Stimulated activated CD4-positive, alpha-beta T cell treated with anti-CD3 and anti-CD28 coated beads, Interleukin-12 subunit alpha, Interleukin-12 subunit beta, amount 100 ng/mL, for 24 hours (primary cell): ENCODE measurements around the gene PTGDR2.

Experiments
- DNase-seq, 2 experiments: peaks; one replicate each; pipeline ENCODE4 v3.0.0-alpha.2; 2020; ENCODE audit warnings: low read depth in 2 of 2

The PTGDR2 gene

GRCh38 chr11:60858731-60859464 is 3.1 kb upstream of the PTGDR2 start:
- DNase-seq = no peak

GRCh38 chr11:60858236-60858635 is 2.5 kb upstream of the PTGDR2 start:
- DNase-seq = no peak

- no peak for DNase-seq
Measured at GRCh38 chr11:60857378-60858232, 1.9 kb upstream of the PTGDR2 start.

- no peak for DNase-seq
Measured at GRCh38 chr11:60854847-60855725, 664 bp downstream of the PTGDR2 start.

- DNase-seq = no peak
Measured at GRCh38 chr11:60854140-60854846, 1.5 kb downstream of the PTGDR2 start.

GRCh38 chr11:60852982-60853950 is 2.5 kb downstream of the PTGDR2 start:
- no peak for DNase-seq

GRCh38 chr11:60852117-60852981 is 3.4 kb downstream of the PTGDR2 start:
- DNase-seq = no peak

GRCh38 chr11:60851327-60852104 is 4.2 kb downstream of the PTGDR2 start:
- no peak for DNase-seq

- no peak for DNase-seq
Measured at GRCh38 chr11:60849641-60850520, 5.9 kb downstream of the PTGDR2 start.

GRCh38 chr11:60848714-60849151 is 7.0 kb downstream of the PTGDR2 start:
- no peak for DNase-seq

- no peak for DNase-seq
Measured at GRCh38 chr11:60847896-60848295, 7.9 kb downstream of the PTGDR2 start.

GRCh38 chr11:60847281-60847680 is 8.5 kb downstream of the PTGDR2 start:
- no peak for DNase-seq

GRCh38 chr11:60845338-60845737 is 10.4 kb downstream of the PTGDR2 start:
- DNase-seq = no peak

GRCh38 chr11:60844870-60845221 is 10.9 kb downstream of the PTGDR2 start:
- DNase-seq = no peak

- DNase-seq = no peak
Measured at GRCh38 chr11:60844045-60844869, 11.5 kb downstream of the PTGDR2 start.
